K562 (cell line): Measurements from ENCODE around the gene TMEM101. TPM values are rescaled to one million over a fixed set of nuclear protein-coding genes. Genes with fewer than 3 reads are reported as not detected.

Source experiments
- HDAC6 ChIP-seq: IDR thresholded peaks from 2 replicates; pipeline ENCODE4 v1.6.1; 2012; ENCODE audit warnings: low read depth, mild to moderate bottlenecking, control low read depth, inconsistent platforms, low read length, moderate library complexity
- MGA ChIP-seq: fragments of 450-650 bp; IDR thresholded peaks from 2 replicates; pipeline ENCODE4 v1.6.1; 2016; ENCODE audit warnings: mild to moderate bottlenecking, moderate library complexity
- MLX ChIP-seq, 2 experiments: fragments of 450-650 bp in 1 of 2; sonication (generic) in 1 of 2; formaldehyde crosslinking; conservative IDR thresholded peaks; 2 replicates each; pipeline versions ENCODE4 v1.4.0 to v1.8.1; 2020 to 2022; ENCODE audit warnings: mild to moderate bottlenecking in 1 of 2, missing genetic modification reagents in 1 of 2
- TFAM ChIP-seq: fragments of 250-450 bp; sonication (Bioruptor Pico); conservative IDR thresholded peaks from 2 replicates; pipeline ENCODE4 v1.5.0; 2021; ENCODE audit warnings: mild to moderate bottlenecking, moderate library complexity
- ZNF764 ChIP-seq: fragments of 250-450 bp; sonication (Bioruptor Pico); IDR thresholded peaks from 2 replicates; pipeline ENCODE4 v1.4.0; 2020; ENCODE audit warnings: low read depth, mild to moderate bottlenecking, moderate library complexity
- ZNF785 ChIP-seq: fragments of 250-450 bp; sonication (Bioruptor Pico); IDR thresholded peaks from 2 replicates; pipeline ENCODE4 v1.4.0; 2020; ENCODE audit warnings: mild to moderate bottlenecking
- polyA plus RNA-seq, 8 experiments: library from polyadenylated mRNA; depleted of rRNA in 4 of 8; stranded (reverse) in 5 of 8; unstranded in 3 of 8; fragments of >200 nt; fragmentation: Nextera tagmentation in 2 of 8; fragmentation: Illumina TruSeq in 1 of 8; extraction: Ambion mirVana in 2 of 8; extraction: Trizol in 1 of 8; gene quantifications; 2 replicates each; pipeline versions ENCODE4 v1.2.1 to v1.2.3, GENCODE V29; 2011 to 2014; ENCODE audit warnings: inconsistent platforms in 1 of 8, missing spikeins in 1 of 8
- total RNA-seq, 7 experiments: library from RNA; depleted of rRNA in 6 of 7; stranded (reverse); fragments of >200 nt in 6 of 7; fragmentation: Illumina TruSeq in 2 of 7; extraction: Trizol in 2 of 7; gene quantifications; 2 replicates each; pipeline versions ENCODE4 v1.2.1 to v1.2.3, GENCODE V29; 2011 to 2021; ENCODE audit warnings: low replicate concordance in 1 of 7

TMEM101 gene
- total and polyA plus RNA-seq, 9 of the 15 experiments (the other 6 are each of a cell fraction or from before 2014, with no cell fraction given), result 21.2 to 110 (median 37.8) TPM

GRCh38 chr17:44038604-44039011 is 23.8 kb upstream of the TMEM101 start (continued):
- TF ChIP-seq MGA, result no peak
- no peak for TF ChIP-seq TFAM (CRISPR knock-in tag)
- TF ChIP-seq ZNF785, result no peak
- no peak for TF ChIP-seq HDAC6
- no peak for TF ChIP-seq ZNF764
- no peak for TF ChIP-seq MLX (CRISPR knock-in tag; conservative IDR thresholded peaks at IDR 0.05)
- TF ChIP-seq, all 486 proteins: peak for 0
